Prostate gland (tissue), 2 donors: ENCODE results near the gene GLIS1. TPM values are rescaled to one million over a fixed set of nuclear protein-coding genes. Genes with fewer than 3 reads are reported as not detected.

Source experiments
- DNase-seq: peaks from one replicate; pipeline ENCODE4 v3.0.0-alpha.2; 2019; ENCODE audit warnings: low spot score
- H3K27ac ChIP-seq, 2 donors: fragments of 200-600 bp; sonication (generic); 2 replicates each; pipeline ENCODE4 v1.5.1; 2017 to 2019
- H3K27me3 ChIP-seq: fragments of 200-600 bp; sonication (generic); replicated peaks from 2 replicates; pipeline ENCODE4 v1.5.1; 2019; ENCODE audit not compliant: insufficient read depth
- H3K36me3 ChIP-seq, 2 donors: fragments of 200-600 bp; sonication (generic); 1 replicate in 1 of 2; 2 replicates in 1 of 2; pipeline versions ENCODE4 v1.5.1 to v1.8.1; 2017 to 2019
- H3K4me1 ChIP-seq: fragments of 200-600 bp; sonication (generic); replicated peaks from 2 replicates; pipeline ENCODE4 v1.5.1; 2019
- H3K4me3 ChIP-seq, 2 donors: fragments of 200-600 bp; sonication (generic); 2 replicates each; pipeline ENCODE4 v1.5.1; 2017 to 2019
- H3K9me3 ChIP-seq: fragments of 200-600 bp; sonication (generic); 2 replicates; pipeline ENCODE4 v1.5.1; 2017
- CTCF ChIP-seq, 4 experiments: fragments of 200-600 bp in 2 of 4; fragments of 450-650 bp in 2 of 4; sonication (generic) in 2 of 4; IDR thresholded peaks; 1 replicate in 3 of 4; 2 replicates in 1 of 4; pipeline ENCODE4 v1.5.1; 2016 to 2019; ENCODE audit warnings: antibody characterized with exemption in 4 of 4, mild to moderate bottlenecking in 2 of 4, moderate library complexity in 2 of 4
- POLR2A ChIP-seq: fragments of 450-650 bp; IDR thresholded peaks from one replicate; pipeline ENCODE4 v1.6.1; 2016; ENCODE audit warnings: antibody characterized with exemption, mild to moderate bottlenecking
- POLR2AphosphoS5 ChIP-seq: sonication (generic); formaldehyde crosslinking; IDR thresholded peaks from one replicate; pipeline ENCODE4 v1.6.1; 2017; ENCODE audit warnings: antibody characterized with exemption
- WGBS: methylation state at CpG from one replicate; pipeline ENCODE4 v1.1.5; 2018; 5-methylcytosine and 5-hydroxymethylcytosine counted together
- intact Hi-C: fragments of 100-400 bp; cut with DNase I; formaldehyde crosslinking; loops from one replicate; pipeline ENCODE4 v1.14.2; 2022
- total RNA-seq, 2 donors: library from RNA; depleted of rRNA; stranded (reverse); fragments of >200 nt; gene quantifications; one replicate each; pipeline ENCODE4 v1.1.0, GENCODE V29; 2016

The GLIS1 gene
- total RNA-seq, 2 donors from 2014 or later = 1.1 to 8.1 TPM

- no peak overlapping the region for H3K27ac ChIP-seq
- H3K9me3 ChIP-seq = no peaks in the 10 kb centered on the region
- DNase-seq = no peak
- no peaks in the 10 kb centered on the region for H3K4me1 ChIP-seq
- no peak overlapping the region for H3K4me3 ChIP-seq
- H3K27me3 ChIP-seq = no peaks in the 10 kb centered on the region
- no peaks in the 10 kb centered on the region for H3K36me3 ChIP-seq
- 100% methylated on average over 2 of the region's 2 CpGs for WGBS
- TF ChIP-seq POLR2AphosphoS5 (no peak), POLR2A (no peak), CTCF (IDR thresholded peaks at IDR 0.05) (no peak)
- intact Hi-C loops = loop anchor here (10.0 kb wide), 1 partner anchor 116 kb away; no protein-coding TSS in a partner anchor
Observed at GRCh38 chr1:53568540-53568939, 170.4 kb downstream of the GLIS1 start.

- Histone ChIP-seq H3K27me3 (no peaks in the 10 kb centered on the region), H3K36me3 (no peaks in the 10 kb centered on the region), H3K4me1 (no peaks in the 10 kb centered on the region), H3K9me3 (no peaks in the 10 kb centered on the region), H3K27ac (no peak overlapping the region), H3K4me3 (no peak overlapping the region)
- 98% methylated on average over 3 of the region's 3 CpGs for WGBS
- intact Hi-C loops = loop anchor here (10.0 kb wide), 1 partner anchor 117 kb away; no protein-coding TSS in a partner anchor
- TF ChIP-seq POLR2AphosphoS5 = no peak
- TF ChIP-seq CTCF (IDR thresholded peaks at IDR 0.05) = no peak
- no peak for TF ChIP-seq POLR2A
- DNase-seq = no peak
Observed at GRCh38 chr1:53567851-53568250, 171.1 kb downstream of the GLIS1 start.

GRCh38 chr1:53567450-53567849, 171.5 kb downstream of the GLIS1 start:
- no peaks in the 10 kb centered on the region for H3K9me3 ChIP-seq
- no peak overlapping the region for H3K27ac ChIP-seq
- H3K4me3 ChIP-seq = no peak overlapping the region
- H3K4me1 ChIP-seq = no peaks in the 10 kb centered on the region
- H3K36me3 ChIP-seq = no peaks in the 10 kb centered on the region
- no peaks in the 10 kb centered on the region for H3K27me3 ChIP-seq
- TF ChIP-seq CTCF (IDR thresholded peaks at IDR 0.05) (no peak), POLR2AphosphoS5 (no peak), POLR2A (no peak)
- no peak for DNase-seq
- intact Hi-C loops = loop anchor here (10.0 kb wide), 1 partner anchor 117 kb away; no protein-coding TSS in a partner anchor
- 82% methylated on average over 3 of the region's 3 CpGs for WGBS

- no peak overlapping the region for H3K27ac ChIP-seq
- TF ChIP-seq POLR2A (no peak), CTCF (IDR thresholded peaks at IDR 0.05) (no peak)
- intact Hi-C loops = loop anchor here (10.0 kb wide), 1 partner anchor 121 kb away; no protein-coding TSS in a partner anchor
- H3K27me3 ChIP-seq = no peaks in the 10 kb centered on the region
- H3K4me3 ChIP-seq = no peak overlapping the region
- no peaks in the 10 kb centered on the region for H3K4me1 ChIP-seq
- H3K9me3 ChIP-seq = no peaks in the 10 kb centered on the region
- no peak for DNase-seq
- WGBS = 46% methylated on average over 4 of the region's 4 CpGs
- H3K36me3 ChIP-seq = no peaks in the 10 kb centered on the region
Observed at GRCh38 chr1:53563611-53564010, 175.4 kb downstream of the GLIS1 start.

GRCh38 chr1:53562981-53563379, 176.0 kb downstream of the GLIS1 start:
- intact Hi-C loops = loop anchor here (10.0 kb wide), 1 partner anchor 122 kb away; no protein-coding TSS in a partner anchor
- DNase-seq = no peak
- H3K27me3 ChIP-seq = no peaks in the 10 kb centered on the region
- H3K9me3 ChIP-seq = no peaks in the 10 kb centered on the region
- H3K4me1 ChIP-seq = no peaks in the 10 kb centered on the region
- no peak overlapping the region for H3K4me3 ChIP-seq
- no peaks in the 10 kb centered on the region for H3K36me3 ChIP-seq
- 92% methylated on average over 3 of the region's 3 CpGs for WGBS
- TF ChIP-seq POLR2A = no peak
- no peak for TF ChIP-seq CTCF (IDR thresholded peaks at IDR 0.05)
- H3K27ac ChIP-seq = no peak overlapping the region
